ENCODE data around the gene UNC5B. TPM values are rescaled to one million over a fixed set of nuclear protein-coding genes. Genes with fewer than 3 reads are reported as not detected.

Gene UNC5B
- total and polyA plus RNA-seq, 7 experiments from 2014 or later = 0.08 TPM; not detected in 5

DNA sequence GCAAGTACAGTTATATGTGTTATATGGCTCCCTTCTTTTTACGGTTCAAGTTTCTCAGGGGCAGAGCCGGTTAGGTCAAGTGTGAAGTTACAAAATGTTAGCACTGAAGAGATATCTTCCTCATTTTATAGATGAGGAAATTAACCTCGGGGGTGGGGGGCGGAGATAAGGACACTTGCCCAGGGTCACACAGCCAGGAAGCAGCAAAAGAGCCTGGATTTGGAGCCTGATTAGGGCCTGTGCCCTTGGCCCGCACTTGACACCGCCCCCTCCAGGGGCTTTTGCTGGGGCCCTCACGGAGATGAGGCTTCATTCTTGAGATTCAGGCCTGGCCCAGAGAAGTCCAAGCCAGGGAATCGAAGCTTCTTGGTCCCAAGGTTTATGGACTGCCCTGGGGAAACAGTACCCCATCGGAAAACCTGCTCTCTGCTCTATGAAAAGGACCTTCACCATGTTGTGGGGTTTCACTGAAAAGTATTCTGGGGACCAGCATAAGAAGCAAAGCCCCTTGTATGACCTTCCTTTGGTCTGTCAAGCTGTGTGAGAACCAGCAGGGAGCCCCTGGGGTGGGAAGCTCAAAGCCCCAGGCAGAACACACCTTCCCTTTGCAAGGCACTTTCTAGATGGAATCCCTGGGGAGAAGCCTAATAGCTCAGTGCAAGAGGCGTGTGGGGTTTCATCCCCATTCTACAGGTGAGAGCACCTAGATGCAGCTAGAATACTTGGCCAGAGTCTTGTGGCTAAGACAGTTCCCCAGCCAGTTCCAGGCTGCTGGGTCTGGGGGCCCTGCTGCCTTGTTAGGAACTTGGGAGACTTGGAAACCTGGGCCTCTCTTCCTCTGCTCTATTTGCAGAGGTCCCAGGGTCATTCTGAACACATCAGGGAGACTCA, 21.9 kb downstream of the UNC5B start:
- H3K27ac Mint-ChIP-seq = no peak overlapping the region

DNA sequence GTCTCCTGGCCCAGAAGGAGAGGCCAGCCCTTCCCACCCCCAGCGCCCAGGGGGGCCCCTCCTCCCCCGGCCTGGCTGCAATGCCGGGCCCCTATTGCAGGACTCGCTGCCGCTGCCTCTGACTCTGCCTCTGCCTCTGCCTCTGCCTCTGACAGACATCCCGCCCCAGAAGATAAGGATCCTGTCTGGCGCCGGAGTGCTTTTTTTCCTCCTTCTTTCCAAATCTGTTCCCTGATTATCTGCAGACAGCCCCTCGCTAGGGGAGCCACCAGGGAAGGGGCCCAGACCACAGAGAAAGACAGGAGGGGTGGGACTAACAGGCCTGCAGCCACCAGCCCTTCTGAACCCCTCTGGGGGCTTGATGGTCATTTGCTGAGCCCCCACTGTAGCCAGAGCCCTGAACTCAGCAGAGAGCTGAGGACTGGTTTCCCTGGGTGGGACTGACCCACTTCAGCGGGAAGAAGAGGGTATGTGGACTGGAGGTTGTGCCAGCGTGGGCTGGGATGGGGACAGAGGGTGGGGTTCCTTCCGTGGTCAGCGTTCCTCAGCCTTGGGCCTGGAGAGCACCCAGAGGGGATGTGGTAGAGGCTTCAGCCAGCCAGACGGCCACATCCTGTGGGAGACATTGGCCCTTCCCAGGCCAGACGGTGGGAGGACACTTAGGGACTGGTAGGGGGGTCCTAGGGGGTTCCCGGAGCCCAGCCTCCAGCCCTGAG, 22.8 kb downstream of the UNC5B start:
- POLR2A ChIA-PET = no interaction called here
- CTCF ChIA-PET = no interaction called here
- H3K4me1 Mint-ChIP-seq = no peaks in the 10 kb centered on the region

More for the DNA sequence above, 21.9 kb downstream of the UNC5B start:
- Mint-ChIP-seq H3K4me3 (no peak overlapping the region), H3K4me1 (no peaks in the 10 kb centered on the region), H3K9me3 (no peaks in the 10 kb centered on the region), H3K27me3 (no peaks in the 10 kb centered on the region), H3K36me3 (no peaks in the 10 kb centered on the region)
- intact Hi-C loops (cut with micrococcal nuclease) = no loop called here
- H3K4me3 ChIP-seq (ENCODE audit: low read length) = no peak overlapping the region
- no peaks in the 10 kb centered on the region for H3K27me3 ChIP-seq (ENCODE audit: control insufficient read depth in 2 of 2, insufficient read depth in 2 of 2, low read length in 2 of 2)
- DNase-seq = no peak
- ATAC-seq = no peak
- ChIA-PET CTCF (no interaction called here), POLR2A (no interaction called here)
- no peaks in the 10 kb centered on the region for H3K36me3 ChIP-seq (ENCODE audit: control insufficient read depth in 2 of 3, insufficient read depth in 3 of 3, low read length in 3 of 3)
- no peaks in the 10 kb centered on the region for H3K4me1 ChIP-seq (ENCODE audit: control insufficient read depth in 2 of 2, insufficient read depth in 2 of 2, low read length in 2 of 2)
- no peak overlapping the region for H3K27ac ChIP-seq (ENCODE audit: low read depth, low read length)
- H3K9me3 ChIP-seq (ENCODE audit: control insufficient read depth in 2 of 3, low read length in 3 of 3) = no peaks in the 10 kb centered on the region

DNA sequence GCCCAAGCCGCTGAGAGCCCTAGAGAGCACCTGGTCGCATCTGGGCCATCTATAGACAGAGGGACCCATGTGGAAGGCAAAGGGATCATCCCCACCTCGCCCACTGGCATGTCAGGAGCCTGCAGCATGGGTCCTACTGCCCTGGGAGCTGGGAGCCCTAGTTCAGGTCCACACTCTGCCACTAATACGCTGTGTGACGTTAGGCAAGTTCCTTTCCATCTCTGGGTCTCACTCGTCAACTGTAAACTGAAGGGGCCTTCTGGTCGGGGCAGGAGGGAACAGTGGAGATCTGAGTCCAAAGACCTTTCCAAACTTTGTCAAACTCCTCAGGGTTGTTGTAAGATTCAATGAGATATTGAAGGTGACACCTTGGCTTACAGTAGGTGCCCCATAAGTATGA, 23.4 kb downstream of the UNC5B start:
- H3K4me3 ChIP-seq (ENCODE audit: low read length) = no peak overlapping the region
- ATAC-seq = no peak
- no peak for DNase-seq
- Mint-ChIP-seq H3K27ac (no peak overlapping the region), H3K9me3 (no peaks in the 10 kb centered on the region), H3K4me3 (no peak overlapping the region), H3K27me3 (no peaks in the 10 kb centered on the region), H3K4me1 (no peaks in the 10 kb centered on the region), H3K36me3 (no peaks in the 10 kb centered on the region)
- H3K27ac ChIP-seq (ENCODE audit: low read depth, low read length) = no peak overlapping the region
- H3K9me3 ChIP-seq (ENCODE audit: control insufficient read depth in 2 of 3, low read length in 3 of 3) = no peaks in the 10 kb centered on the region
- no peaks in the 10 kb centered on the region for H3K27me3 ChIP-seq (ENCODE audit: control insufficient read depth in 2 of 2, insufficient read depth in 2 of 2, low read length in 2 of 2)
- ChIA-PET CTCF (no interaction called here), POLR2A (no interaction called here)
- H3K36me3 ChIP-seq (ENCODE audit: control insufficient read depth in 2 of 3, insufficient read depth in 3 of 3, low read length in 3 of 3) = no peaks in the 10 kb centered on the region
- no peaks in the 10 kb centered on the region for H3K4me1 ChIP-seq (ENCODE audit: control insufficient read depth in 2 of 2, insufficient read depth in 2 of 2, low read length in 2 of 2)
- intact Hi-C loops (cut with micrococcal nuclease) = no loop called here

More for the DNA sequence above, 22.8 kb downstream of the UNC5B start:
- ATAC-seq (no peak), DNase-seq (no peak)
- Histone ChIP-seq H3K36me3 (ENCODE audit: control insufficient read depth in 2 of 3, insufficient read depth in 3 of 3, low read length in 3 of 3) (no peaks in the 10 kb centered on the region), H3K4me3 (ENCODE audit: low read length) (no peak overlapping the region), H3K4me1 (ENCODE audit: control insufficient read depth in 2 of 2, insufficient read depth in 2 of 2, low read length in 2 of 2) (no peaks in the 10 kb centered on the region), H3K9me3 (ENCODE audit: control insufficient read depth in 2 of 3, low read length in 3 of 3) (no peaks in the 10 kb centered on the region), H3K27me3 (ENCODE audit: control insufficient read depth in 2 of 2, insufficient read depth in 2 of 2, low read length in 2 of 2) (no peaks in the 10 kb centered on the region), H3K27ac (ENCODE audit: low read depth, low read length) (no peak overlapping the region)
- H3K27me3 Mint-ChIP-seq = no peaks in the 10 kb centered on the region
- H3K27ac Mint-ChIP-seq = no peak overlapping the region
- intact Hi-C loops (cut with micrococcal nuclease) = no loop called here
- H3K9me3 Mint-ChIP-seq = no peaks in the 10 kb centered on the region
- H3K4me3 Mint-ChIP-seq = no peak overlapping the region
- H3K36me3 Mint-ChIP-seq = no peaks in the 10 kb centered on the region

DNA sequence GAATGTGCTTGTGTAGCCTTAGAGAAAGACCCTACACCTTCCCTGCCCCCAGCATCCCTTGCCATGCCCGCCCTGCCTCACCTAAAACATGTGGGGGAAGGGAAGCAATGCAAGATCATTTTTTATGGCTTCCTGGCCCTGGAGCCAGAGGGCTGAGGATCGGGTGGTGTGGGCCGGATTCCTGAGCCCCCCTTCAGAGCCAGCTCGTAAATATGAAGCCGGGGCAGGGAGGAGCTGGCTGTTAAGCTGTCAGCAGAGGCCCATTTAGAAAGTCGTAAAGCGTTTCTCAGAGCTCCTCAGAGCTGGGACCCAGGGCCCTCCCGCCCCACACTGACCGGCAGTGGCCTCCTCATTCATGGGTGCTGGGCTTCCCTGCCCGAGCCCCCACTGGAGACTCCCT, 23.9 kb downstream of the UNC5B start:
- no peak overlapping the region for H3K4me3 ChIP-seq (ENCODE audit: low read length)
- Mint-ChIP-seq H3K9me3 (no peaks in the 10 kb centered on the region), H3K36me3 (no peaks in the 10 kb centered on the region), H3K4me3 (no peak overlapping the region), H3K4me1 (no peaks in the 10 kb centered on the region), H3K27me3 (no peaks in the 10 kb centered on the region), H3K27ac (no peak overlapping the region)
- DNase-seq = no peak
- H3K4me1 ChIP-seq (ENCODE audit: control insufficient read depth in 2 of 2, insufficient read depth in 2 of 2, low read length in 2 of 2) = no peaks in the 10 kb centered on the region
- H3K27me3 ChIP-seq (ENCODE audit: control insufficient read depth in 2 of 2, insufficient read depth in 2 of 2, low read length in 2 of 2) = no peaks in the 10 kb centered on the region
- no peaks in the 10 kb centered on the region for H3K36me3 ChIP-seq (ENCODE audit: control insufficient read depth in 2 of 3, insufficient read depth in 3 of 3, low read length in 3 of 3)
- CTCF ChIA-PET = no interaction called here
- ATAC-seq = no peak
- H3K27ac ChIP-seq (ENCODE audit: low read depth, low read length) = no peak overlapping the region
- POLR2A ChIA-PET = no interaction called here
- no peaks in the 10 kb centered on the region for H3K9me3 ChIP-seq (ENCODE audit: control insufficient read depth in 2 of 3, low read length in 3 of 3)
- intact Hi-C loops (cut with micrococcal nuclease) = no loop called here

DNA sequence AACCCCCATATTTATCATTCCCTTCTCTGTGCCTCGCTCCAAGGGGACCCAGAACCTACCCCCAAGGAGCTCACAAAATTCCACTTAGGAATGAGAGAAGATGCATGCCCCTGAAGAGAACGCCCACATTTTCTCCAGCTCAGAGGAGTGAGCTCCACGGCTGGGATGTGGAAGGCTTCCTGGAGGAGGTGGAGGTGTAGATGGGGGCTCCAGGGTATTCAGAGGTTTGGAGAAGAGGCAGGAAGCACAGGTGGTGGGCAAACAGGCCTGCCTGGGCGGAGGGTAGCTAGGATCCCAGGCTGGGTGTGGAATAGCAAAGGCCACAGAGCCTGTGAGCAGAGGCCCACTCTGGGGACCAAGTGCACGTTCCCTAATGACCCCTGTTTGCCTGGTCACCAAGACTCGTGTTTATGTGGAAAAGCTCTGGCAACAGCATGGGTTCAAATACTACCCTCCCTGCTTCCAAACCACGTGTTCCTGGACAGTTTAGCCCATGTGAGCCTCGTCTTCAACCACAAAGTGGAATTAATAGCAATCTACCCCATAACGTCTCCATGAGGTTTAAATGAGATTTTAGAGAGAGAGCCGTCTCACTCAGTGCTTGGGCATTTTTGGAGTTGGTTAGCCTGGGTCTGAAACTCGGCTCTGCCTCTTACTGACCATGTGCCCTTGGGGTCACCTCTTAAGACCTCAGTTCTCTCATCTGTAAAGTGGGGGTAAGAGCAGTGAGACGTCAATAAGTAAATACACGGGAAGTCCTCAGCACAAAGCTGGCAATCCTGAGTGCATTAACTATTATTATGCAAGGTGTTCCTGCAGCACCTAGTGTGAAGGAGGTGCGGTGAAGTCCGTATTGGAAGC, 24.7 kb downstream of the UNC5B start:
- Histone ChIP-seq H3K27me3 (ENCODE audit: control insufficient read depth in 2 of 2, insufficient read depth in 2 of 2, low read length in 2 of 2) (no peaks in the 10 kb centered on the region), H3K9me3 (ENCODE audit: control insufficient read depth in 2 of 3, low read length in 3 of 3) (no peaks in the 10 kb centered on the region), H3K36me3 (ENCODE audit: control insufficient read depth in 2 of 3, insufficient read depth in 3 of 3, low read length in 3 of 3) (no peaks in the 10 kb centered on the region), H3K4me3 (ENCODE audit: low read length) (no peak overlapping the region), H3K27ac (ENCODE audit: low read depth, low read length) (no peak overlapping the region), H3K4me1 (ENCODE audit: control insufficient read depth in 2 of 2, insufficient read depth in 2 of 2, low read length in 2 of 2) (no peaks in the 10 kb centered on the region)
- Mint-ChIP-seq H3K4me3 (no peak overlapping the region), H3K9me3 (no peaks in the 10 kb centered on the region), H3K27me3 (no peaks in the 10 kb centered on the region), H3K4me1 (no peaks in the 10 kb centered on the region), H3K27ac (no peak overlapping the region), H3K36me3 (no peaks in the 10 kb centered on the region)
- POLR2A ChIA-PET = no interaction called here
- intact Hi-C loops (cut with micrococcal nuclease) = no loop called here
- ATAC-seq (no peak), DNase-seq (no peak)
- CTCF ChIA-PET = no interaction called here

DNA sequence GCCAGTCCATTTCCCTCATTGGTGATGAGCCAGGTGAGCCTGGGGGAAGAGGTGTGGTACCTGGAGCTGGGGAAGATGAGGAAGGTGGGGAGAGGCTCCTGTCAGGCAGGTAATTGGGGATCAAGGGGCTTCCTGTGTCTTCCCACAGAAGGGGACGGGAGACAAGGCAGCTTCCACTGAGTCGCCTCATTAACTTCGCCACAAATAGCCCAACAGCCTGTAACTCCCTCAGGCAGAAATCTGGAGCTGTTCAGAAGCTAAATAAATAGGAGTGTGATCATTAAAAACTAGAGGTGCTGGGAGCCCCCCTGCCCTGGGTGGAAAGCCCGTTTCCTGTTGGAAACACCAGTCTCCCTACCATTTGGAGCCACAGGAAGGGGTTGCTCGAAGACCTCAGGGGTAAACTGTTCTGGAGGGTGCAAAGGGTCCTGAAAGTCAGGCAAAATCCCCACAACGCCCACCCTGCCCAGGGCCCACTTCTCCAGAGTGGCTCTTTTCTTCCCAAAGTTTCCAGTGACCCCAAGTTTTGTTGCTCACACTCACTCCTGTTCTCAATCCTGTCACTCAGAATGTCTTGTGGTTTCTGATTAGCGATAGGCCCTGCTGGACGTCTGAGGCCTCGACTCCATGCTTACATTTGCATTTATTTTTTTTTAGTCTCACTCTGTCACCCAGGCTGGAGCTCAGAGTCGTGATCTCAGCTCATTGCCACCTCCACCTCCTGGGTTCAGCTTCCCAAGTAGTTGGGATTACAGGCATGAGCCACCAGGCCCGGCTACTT, 25.7 kb downstream of the UNC5B start:
- no peak overlapping the region for H3K4me3 ChIP-seq (ENCODE audit: low read length)
- H3K4me1 ChIP-seq (ENCODE audit: control insufficient read depth in 2 of 2, insufficient read depth in 2 of 2, low read length in 2 of 2) = no peaks in the 10 kb centered on the region
- Mint-ChIP-seq H3K27me3 (no peaks in the 10 kb centered on the region), H3K9me3 (no peaks in the 10 kb centered on the region), H3K4me1 (no peaks in the 10 kb centered on the region), H3K4me3 (no peak overlapping the region), H3K27ac (no peak overlapping the region), H3K36me3 (no peaks in the 10 kb centered on the region)
- DNase-seq (no peak), ATAC-seq (no peak)
- H3K36me3 ChIP-seq (ENCODE audit: control insufficient read depth in 2 of 3, insufficient read depth in 3 of 3, low read length in 3 of 3) = no peaks in the 10 kb centered on the region
- H3K27me3 ChIP-seq (ENCODE audit: control insufficient read depth in 2 of 2, insufficient read depth in 2 of 2, low read length in 2 of 2) = no peaks in the 10 kb centered on the region
- intact Hi-C loops (cut with micrococcal nuclease) = no loop called here
- CTCF ChIA-PET = no interaction called here
- POLR2A ChIA-PET = no interaction called here
- no peak overlapping the region for H3K27ac ChIP-seq (ENCODE audit: low read depth, low read length)
- no peaks in the 10 kb centered on the region for H3K9me3 ChIP-seq (ENCODE audit: control insufficient read depth in 2 of 3, low read length in 3 of 3)

All from naive thymus-derived CD4-positive, alpha-beta T cell (primary cell).